KBM-7 (cell line): ENCODE measurements around the gene PINLYP.

Experiments
- DNase-seq: peaks from one replicate; pipeline ENCODE4 v3.0.0-alpha.2; 2015
- in situ Hi-C: fragments of 300-500 bp; cut with MboI; formaldehyde crosslinking; loops from 2 replicates; pipeline ENCODE4 v1.14.3; 2020; ENCODE audit warnings: low sequenced_read_pairs, low pct_unique_long_range_greater_than_20kb, mixed read lengths

The PINLYP gene

DNA sequence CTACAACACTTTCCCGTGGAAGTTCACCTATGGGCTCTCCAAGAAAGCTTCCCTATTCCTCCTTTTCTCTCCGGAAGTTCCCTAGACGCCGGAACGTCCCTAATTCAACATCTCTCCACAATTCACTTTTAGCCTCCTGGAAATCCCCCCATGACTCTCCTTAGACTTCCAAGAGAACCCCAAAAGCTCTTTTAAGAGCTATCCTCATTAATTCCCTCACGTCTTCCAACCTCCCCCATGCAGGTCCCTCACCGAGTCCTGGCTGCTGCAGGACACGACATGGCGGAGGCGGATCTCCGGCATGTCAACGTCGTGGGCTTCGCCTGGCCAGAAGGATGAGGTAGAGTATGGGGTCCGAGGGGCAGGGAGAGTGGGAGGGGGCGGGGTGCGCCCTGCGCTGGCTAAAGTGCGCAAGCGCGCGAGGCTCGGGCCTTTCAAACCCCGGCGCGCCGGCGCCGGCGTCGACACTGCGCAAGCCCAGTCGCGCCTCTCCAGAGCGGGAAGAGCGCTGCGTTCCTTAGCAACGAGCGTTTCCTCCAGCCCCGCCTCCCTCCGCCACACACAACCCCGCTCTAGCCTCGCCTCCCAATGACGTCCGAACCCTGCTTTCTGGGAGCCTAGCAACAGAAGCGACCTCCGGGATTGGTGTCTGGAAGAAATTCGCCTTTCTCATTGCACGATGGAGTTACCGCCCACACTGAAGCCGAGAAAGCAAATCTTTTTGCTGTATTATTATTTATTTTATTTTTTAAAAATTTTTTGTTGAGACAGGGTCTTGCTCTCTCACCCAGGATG, at the start of gene PINLYP, which contains the start of gene XRCC1:
PINLYP (plus strand) TSS at position 646 of the 795 bp plus-strand sequence. CDS start 1,391 bp downstream, outside the sequence.
XRCC1 (minus strand) TSS at position 372 of the 795 bp plus-strand sequence; CDS start at position 303, 69 bp downstream.
- in situ Hi-C loops, result no loop called here
- DNase-seq, result peak; percentile 99

DNA sequence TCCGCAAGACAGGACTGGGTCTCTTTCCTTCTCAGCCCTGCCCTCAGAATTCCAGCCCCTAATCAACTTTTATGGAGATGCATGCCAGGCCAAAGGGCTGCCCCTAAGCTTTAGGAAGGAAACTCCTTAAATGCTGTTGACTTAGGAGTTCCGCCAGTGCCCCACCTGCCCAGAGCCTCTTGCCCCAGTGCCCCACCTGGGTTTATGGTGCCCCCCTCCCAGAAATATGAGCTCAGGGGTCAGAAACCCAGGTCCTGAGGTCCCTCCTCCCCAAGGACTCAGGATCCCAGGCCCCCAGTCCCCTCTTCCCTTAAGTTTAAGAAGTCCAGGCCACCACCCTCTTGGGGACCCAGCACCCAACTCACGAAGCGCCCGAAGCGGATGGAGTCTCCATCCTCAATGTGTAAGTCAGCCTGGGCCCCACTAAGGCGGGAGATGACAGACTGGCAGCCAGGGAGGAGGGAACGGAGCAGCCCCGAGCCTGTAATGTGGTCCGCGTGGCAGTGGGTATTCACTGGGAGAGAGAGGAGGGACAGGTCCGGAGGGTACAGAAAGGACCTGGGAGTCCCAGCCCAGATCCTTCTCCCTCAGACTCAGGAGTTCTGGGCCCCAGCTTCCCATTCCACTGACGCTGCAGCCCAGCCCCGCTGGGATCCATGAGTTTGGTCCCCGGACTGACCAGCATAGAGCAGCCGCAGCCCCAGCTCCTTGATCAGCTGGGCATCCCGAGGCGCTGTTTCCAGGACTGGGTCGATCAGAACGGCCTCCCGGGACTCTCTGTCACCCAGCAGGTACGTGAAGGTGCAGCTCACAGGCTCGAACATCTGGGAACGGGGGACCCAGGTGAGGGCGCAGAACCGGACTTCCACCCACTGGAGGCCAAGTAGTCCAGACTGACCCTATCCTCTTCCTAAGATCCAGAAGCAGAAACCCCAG, 49.5 kb upstream of the PINLYP start:
- peak; percentile 20 for DNase-seq
- in situ Hi-C loops, result no loop called here

DNA sequence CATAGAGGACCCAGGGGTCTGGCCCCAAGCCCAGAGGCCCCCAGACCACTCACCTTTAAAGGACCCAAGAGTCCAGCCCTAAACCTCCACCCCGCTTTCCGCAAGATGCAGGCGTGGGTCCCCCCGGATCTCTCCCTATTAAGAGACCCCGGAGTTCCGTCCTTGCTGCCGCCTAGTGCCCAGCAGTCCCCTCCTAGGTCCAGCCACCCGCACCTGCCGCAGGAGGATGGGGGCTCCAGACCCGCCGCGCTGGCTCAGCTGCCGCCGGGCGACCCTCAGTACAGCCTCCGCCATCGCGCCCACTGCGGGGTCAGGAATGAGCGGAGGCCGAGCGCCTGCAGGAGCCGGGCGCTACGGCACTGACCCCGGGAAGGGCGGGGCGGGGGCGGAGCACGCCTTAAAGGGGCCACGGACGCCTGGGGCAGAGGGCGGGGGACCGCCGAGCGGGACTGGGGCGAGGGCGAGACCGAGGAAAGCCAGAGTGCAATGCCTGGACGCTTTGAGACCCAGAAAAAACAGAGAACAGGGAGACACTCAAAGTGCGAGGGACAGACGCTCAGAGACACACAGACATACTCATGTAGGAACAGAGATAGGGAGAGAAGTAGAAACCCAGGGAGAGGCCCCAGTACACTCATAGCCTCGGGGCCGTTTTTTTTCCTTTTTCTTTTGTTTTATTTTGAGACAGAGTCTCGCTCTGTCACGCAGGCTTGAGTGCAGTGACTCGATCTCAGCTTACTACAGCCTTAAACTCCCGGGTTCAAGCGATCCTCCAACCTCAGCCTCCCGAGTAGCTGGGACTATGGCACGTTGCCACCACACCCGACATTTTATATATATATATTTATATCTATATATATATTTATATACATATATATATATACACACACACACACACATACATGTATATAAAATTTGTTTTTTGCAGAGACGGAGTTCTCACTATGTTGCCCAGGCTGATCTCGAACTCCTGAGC, 48.4 kb upstream of the PINLYP start, which contains the start of gene ETHE1:
ETHE1 (minus strand) TSS at position 318 of the 976 bp plus-strand sequence; CDS start at position 294, 24 bp downstream.
- peak; percentile 74 for DNase-seq
- in situ Hi-C loops, result no loop called here

DNA sequence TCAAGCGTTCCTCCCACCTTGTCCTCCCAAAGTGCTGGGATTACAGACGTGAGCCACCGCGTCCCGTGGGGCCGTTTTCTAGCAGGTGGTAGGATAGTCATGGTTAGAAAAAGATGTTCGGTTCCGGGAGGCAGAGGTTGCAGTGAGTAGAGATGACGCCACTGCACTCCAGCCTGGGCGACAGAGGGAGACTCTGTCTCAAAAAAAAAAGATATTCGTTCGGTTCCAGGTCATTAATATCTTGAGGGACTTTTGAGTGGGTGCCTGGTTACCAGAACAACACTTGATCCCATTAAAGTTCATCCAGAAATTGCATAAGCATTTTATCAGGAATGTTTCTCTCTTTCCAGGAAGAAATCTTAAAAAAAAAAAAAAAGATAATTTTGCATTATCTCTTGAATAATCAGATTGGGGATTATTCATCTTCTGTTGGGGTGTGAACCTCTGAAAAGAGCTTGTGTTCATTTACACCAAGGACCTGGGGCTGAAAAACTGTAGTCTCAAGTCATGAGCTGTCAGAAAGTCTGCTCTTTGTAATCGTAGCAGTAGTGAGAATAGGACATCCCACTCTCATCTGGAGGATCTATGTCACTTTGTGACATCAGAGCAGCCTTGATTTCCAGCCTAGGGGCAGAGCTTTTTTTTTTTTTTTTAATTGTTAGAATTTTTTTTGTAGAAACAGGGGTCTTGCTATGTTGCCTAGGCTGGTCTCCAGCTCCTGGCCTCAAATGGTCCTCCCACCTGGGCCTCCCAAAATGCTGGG, 47.6 kb upstream of the PINLYP start:
- in situ Hi-C loops, result no loop called here
- no peak for DNase-seq

DNA sequence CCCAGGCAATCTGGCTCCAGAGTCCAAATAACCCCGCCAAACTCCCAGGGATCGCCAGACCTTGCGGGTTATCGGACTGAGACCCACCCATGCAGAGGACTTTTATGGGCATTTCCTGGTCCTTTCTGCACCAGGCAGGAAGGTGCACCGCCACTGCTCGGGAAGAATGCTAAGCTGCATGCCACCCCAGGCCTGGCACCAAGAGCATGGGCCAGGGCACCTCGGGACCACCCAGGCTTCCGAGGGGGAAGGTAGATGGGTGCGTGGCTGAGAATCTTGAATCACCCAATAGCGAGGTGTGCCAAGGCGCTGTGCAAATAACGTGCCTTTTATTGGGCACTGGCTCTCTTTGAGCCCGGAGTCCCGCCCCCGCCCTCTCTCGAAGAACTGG, 43.0 kb upstream of the PINLYP start:
- DNase-seq, result no peak
- in situ Hi-C loops, result no loop called here

DNA sequence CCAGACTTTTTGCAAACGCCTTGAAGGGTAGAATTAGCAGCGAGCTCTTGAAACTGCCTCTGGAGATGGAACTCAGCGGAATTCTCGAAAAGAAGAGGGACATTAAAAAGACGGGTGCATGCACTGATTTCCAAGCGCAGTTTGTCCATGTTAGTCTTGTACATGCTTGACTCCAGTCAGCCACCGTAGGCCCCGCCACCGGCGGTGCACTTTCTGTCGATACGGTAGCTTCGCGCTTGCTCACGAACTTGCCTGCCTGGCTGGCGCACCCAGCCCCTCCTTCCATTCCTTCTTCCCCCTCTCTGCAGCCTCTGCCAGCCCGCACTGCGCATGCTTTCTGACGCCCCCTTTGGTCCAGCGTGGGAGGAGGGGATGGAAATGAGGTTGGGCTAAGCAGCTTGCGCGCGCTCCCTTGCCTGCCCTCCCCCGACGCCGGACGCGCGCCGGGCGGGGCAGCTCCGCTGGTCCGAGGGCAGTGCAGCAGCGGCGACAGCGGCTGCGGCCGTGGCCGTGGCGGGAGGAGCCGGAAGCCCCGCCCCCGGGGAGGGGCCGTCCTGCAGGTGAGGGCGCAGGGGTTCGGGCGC, 42.5 kb upstream of the PINLYP start, which contains the start of gene ZNF575:
ZNF575 (plus strand) TSS at position 227 of the 584 bp plus-strand sequence. CDS start 1,235 bp downstream, outside the sequence.
- in situ Hi-C loops, result no loop called here

DNA sequence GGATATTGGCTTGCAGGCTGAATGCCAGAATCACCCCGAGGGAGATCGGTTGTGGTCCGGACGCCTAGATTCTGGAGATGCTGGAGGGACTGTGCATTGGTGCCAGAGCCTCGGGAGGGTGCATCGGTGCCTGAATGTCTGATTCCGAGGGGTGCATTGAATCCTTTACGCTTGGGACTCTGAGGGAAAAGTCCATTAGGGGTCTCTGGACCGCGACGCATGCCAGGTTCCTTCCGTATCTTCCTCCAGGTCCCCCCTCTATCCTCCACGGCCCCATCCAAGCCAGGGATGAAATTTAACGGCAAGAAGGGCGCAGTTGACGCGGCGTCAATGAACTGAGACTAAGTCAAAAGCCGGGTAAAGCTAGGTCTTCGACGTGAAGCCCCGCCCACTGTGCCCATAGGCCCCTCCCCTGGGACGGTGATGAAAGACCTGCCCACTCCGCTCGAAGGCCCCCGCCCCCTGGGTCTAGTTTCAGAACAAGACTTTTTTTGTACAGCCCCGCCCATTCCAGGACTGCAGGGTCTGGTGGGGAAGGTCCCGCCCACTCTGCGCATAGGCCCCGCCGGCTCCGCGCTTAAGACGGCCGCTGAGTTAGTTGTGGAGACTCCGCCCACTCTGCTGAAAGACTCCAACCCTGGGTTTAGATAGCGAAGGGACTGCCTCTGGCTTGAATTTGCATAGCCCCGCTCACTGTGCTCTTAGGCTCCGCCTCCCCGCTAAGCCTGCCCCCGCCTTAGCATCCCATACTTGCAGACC, 41.9 kb upstream of the PINLYP start:
- in situ Hi-C loops, result no loop called here
- peak; percentile 99 for DNase-seq

More for the DNA sequence above, 42.5 kb upstream of the PINLYP start, which contains the start of gene ZNF575:
- DNase-seq, result peak; percentile 94

DNA sequence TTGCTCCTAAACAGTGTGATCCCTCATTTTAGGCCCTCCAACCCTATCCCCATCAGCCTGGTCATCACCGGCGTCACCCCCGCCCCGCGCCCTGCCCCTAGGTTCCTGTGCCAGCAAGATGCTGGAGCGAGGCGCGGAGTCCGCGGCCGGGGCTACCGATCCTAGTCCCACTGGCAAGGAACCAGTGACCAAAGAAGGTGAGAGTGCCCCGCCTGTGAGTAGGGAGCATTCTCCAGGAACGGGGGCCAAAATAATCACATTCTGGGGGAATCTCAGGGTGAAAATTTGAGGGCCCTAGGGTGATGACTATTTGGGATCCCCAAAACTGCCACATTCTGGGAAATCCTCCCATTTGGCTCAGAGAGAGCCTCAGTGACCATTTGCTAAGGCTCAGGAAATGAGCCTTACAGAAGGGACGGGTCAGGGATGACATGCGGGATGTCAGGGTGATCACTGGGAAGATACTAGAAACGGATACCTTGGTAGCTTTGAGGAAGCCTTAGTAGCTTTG, 41.2 kb upstream of the PINLYP start:
- in situ Hi-C loops, result no loop called here
- no peak for DNase-seq

DNA sequence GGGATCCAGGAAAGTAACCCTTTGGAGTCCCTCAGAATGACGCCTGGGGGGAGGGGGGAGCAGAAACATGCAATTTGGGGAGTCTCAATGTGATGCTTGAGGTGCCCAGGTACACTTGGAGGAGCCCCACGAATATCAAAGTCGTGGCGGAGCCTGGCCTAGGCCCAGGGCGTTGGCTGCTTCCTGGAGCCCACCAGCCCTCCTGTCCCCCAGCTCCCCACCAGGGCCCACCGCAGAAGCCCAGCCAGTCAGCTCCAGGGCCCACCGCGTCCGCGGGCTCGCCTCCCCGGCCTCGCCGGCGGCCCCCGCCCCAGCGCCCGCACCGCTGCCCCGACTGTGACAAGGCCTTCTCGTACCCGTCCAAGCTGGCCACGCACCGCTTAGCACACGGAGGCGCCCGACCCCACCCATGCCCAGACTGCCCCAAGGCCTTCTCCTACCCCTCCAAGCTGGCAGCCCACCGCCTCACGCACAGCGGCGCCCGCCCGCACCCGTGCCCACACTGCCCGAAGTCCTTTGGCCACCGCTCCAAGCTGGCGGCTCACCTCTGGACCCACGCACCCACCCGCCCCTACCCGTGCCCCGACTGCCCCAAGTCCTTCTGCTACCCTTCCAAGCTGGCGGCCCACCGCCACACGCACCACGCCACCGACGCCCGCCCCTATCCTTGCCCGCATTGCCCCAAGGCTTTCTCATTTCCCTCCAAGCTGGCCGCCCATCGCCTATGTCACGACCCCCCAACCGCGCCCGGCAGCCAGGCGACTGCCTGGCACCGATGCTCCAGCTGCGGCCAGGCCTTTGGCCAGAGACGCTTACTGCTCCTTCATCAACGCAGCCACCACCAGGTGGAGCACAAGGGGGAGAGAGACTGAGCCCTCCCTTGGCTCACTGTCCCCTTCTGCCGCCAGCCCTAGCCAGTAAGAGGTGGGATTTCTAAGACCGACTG, 40.5 kb upstream of the PINLYP start:
- peak; percentile 33 for DNase-seq
- in situ Hi-C loops, result no loop called here

DNA sequence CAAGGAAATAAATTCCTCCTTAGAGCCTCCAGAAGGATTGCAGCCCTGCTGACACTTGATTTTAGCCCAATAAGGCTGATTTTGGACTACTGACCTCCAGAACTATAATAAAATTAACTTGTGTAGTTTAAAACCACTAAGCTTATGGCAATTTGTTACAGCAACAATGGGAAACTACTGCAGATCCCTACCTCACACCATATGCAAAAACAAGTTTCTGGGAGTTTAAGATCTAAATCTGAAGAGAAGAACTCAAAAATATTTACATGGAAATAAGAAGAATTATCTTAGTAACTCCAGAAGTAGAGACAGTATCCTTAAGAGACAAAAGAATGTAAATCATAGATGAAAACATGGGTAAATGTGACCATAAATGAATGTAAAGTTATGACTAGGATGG, 36.7 kb upstream of the PINLYP start:
- in situ Hi-C loops, result no loop called here
- no peak for DNase-seq

DNA sequence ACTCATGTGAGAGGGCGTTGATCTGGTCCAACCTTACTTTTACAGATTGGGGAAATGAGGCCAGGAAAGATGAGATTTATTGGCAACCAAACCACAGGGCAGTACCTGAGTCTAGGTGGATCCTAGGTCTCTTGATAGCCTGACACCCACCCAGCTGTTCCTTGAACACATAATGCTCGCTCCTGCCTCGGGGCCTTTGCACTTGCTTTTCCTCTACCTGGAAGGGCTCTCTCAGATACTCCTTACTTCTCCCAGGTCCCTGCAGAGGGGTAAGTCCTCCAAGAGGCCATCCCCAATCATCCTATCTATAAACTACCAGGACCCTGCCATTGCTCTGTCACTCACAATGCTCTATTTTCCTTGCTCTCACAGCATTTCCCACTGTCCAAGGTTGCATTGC, 35.2 kb upstream of the PINLYP start:
- in situ Hi-C loops, result no loop called here
- no peak for DNase-seq

DNA sequence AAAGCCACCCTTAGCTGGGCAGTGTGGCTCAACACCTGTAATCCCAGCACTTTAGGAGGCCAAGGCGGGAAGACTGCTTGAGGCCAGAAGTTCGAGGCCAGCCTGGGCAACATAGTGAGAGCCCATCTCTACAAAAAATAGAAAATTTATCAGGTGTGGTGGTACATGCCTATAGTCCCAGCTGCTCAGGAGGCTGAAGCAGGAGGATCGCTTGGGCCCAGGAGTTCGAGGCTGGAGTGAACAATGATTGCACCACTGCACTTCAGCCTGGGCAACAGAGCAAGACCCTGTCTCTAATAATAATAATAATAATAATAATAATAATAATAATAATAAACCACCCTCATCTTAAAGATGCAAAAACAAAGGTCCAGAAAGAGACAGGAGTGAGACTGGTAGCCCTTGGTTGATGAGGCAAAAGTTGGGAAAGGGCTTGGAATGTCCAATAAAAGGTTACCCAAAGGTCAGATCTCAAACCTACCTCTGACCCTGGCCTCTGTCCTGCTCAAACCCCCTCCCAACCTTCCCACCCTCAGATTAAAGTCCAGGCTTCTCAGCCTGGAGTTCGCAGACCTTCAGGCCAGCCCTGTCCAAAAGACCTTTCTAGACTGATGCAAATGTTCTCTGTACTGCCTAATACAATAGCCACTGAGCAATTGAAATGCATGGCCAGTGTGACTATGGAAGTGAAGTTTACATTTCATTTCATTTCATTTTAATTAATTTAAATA, 33.5 kb upstream of the PINLYP start:
- no peak for DNase-seq
- in situ Hi-C loops, result no loop called here

DNA sequence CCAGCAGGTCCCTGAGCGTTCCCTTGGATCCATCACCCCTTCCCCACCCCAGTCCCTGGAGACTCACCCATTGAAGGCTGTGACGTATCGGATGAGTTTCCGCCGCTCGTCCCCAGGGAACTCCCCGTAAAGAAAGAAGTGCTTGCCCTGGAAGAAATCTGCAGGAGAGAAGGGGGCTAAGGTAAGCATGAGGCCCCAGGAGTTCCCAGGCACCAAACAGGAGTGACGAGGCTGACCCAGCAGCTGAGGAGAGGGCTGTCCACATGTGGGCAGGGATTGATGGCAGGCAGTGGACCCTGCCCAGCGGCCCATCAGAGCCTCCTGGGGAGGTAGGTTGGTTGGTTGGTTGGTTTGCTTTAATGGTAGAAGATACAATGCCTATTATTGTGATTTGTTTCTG, 31.5 kb upstream of the PINLYP start:
- DNase-seq, result no peak
- in situ Hi-C loops, result no loop called here

DNA sequence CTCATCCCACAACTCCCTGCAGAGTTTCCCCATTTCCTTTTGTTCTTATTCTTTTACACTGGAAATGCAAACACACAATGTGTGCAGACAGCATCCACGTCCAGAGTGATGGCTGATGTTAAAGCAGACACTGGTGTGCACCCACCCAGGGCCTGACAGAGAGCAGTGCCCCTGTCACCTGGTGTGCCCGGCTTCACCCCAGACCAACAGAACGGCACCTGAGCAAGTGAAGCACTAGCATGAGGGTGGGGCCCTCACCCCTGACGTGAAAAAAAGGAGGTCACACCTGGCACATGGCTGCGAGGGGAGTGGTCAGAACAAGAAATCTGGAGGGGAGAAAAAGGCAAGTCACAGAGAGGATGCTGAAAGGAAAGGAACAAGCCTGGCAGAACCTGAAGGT, 30.3 kb upstream of the PINLYP start:
- DNase-seq, result no peak
- in situ Hi-C loops, result no loop called here

DNA sequence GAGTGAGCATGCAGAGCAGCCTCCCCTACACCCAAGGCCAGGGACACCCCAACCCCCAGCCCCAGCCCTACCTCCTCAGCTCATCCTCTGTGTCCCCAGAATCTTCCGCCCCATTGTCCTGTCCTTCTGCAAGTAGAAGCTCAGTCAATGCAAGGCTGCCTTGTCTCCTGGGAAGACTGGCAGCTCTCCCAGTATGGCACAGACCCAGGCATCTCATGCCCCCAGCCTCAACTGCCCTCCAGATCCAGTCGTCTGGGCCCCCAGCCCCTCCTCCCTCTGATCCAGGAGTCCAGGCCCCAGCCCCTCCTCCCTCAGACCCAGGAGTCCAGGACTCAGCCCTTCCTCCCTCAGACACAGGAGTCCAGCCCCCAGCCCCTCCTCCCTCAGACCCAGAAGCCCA, 29.6 kb upstream of the PINLYP start:
- in situ Hi-C loops, result no loop called here
- DNase-seq, result no peak
